T-cell (primary cell): ENCODE data around the gene NOP16. TPM values are rescaled to one million over a fixed set of nuclear protein-coding genes. Genes with fewer than 3 reads are reported as not detected.

Source experiments
- ATAC-seq, 4 experiments: fragments of 200-7000 bp in 3 of 4; fragments of 150-1000 bp in 1 of 4; cut with Tn5 transposase; replicated peaks in 1 of 4; 1 replicate in 3 of 4; 2 replicates in 1 of 4; pipeline ENCODE4 v1.10.0; 2021; ENCODE audit warnings: moderate library complexity in 3 of 4, mild to moderate bottlenecking in 2 of 4, moderate number of reproducible peaks in 1 of 4
- CTCF ChIA-PET, 2 donors: fragments of 300-600 bp; sonication (Branson Sonifier 250); formaldehyde crosslinking; loops; one replicate each; lab custom pipeline; 2022; ENCODE audit warnings: antibody characterized with exemption in 2 of 2; lab: Charles Lee
- POLR2A ChIA-PET, 2 donors: fragments of 300-600 bp; sonication (Branson Sonifier 250); formaldehyde crosslinking; loops; one replicate each; lab custom pipeline; 2022; ENCODE audit warnings: antibody characterized with exemption in 2 of 2; lab: Charles Lee
- DNase-seq, 35 experiments: peaks; one replicate each; pipeline versions ENCODE4 v3.0.0 to v3.0.0-alpha.2; 2013 to 2023
- H3K27ac ChIP-seq: one replicate; pipeline ENCODE4 v1.5.1; 2013; ENCODE audit warnings: low read length
- H3K27me3 ChIP-seq, 2 experiments: replicated peaks in 1 of 2; 1 replicate in 1 of 2; 2 replicates in 1 of 2; pipeline versions ENCODE4 v1.6.1 to v1.7.0; 2013; ENCODE audit warnings: low read length in 1 of 2, mixed read lengths in 1 of 2; ENCODE audit not compliant: control insufficient read depth in 2 of 2, insufficient read depth in 2 of 2; ENCODE audit errors: extremely low read depth in 1 of 2
- H3K36me3 ChIP-seq, 2 donors: 1 replicate in 1 of 2; 2 replicates in 1 of 2; pipeline versions ENCODE4 v1.6.1 to v1.7.0; 2013; ENCODE audit warnings: low read length in 1 of 2; ENCODE audit not compliant: control insufficient read depth in 2 of 2, insufficient read depth in 1 of 2; ENCODE audit errors: extremely low read depth in 1 of 2
- H3K4me1 ChIP-seq, 2 experiments: 1 replicate in 1 of 2; 2 replicates in 1 of 2; pipeline versions ENCODE4 v1.6.1 to v1.7.0; 2013; ENCODE audit warnings: low read length in 2 of 2, mixed read lengths in 1 of 2; ENCODE audit not compliant: insufficient read depth in 2 of 2, control insufficient read depth in 1 of 2; ENCODE audit errors: extremely low read depth in 1 of 2
- H3K4me3 ChIP-seq, 2 donors: 1 replicate in 1 of 2; 2 replicates in 1 of 2; pipeline versions ENCODE4 v1.5.1 to v1.7.0; 2013; ENCODE audit warnings: mild to moderate bottlenecking in 2 of 2, low read length in 1 of 2, moderate library complexity in 1 of 2; ENCODE audit not compliant: control insufficient read depth in 1 of 2; ENCODE audit errors: extremely low read depth in 1 of 2
- H3K9me3 ChIP-seq: 2 replicates; pipeline ENCODE4 v1.7.0; 2013
- H3K27ac Mint-ChIP-seq, 2 donors: one replicate each; pipeline ENCODE4 v1.8.0; 2020 to 2021; ENCODE audit warnings: mild to moderate bottlenecking in 2 of 2, mixed read lengths in 2 of 2
- H3K27me3 Mint-ChIP-seq, 2 donors: one replicate each; pipeline ENCODE4 v1.8.0; 2021 to 2022; ENCODE audit warnings: mixed read lengths in 2 of 2
- H3K36me3 Mint-ChIP-seq: one replicate; pipeline ENCODE4 v1.8.0; 2021; ENCODE audit warnings: mixed read lengths
- H3K4me1 Mint-ChIP-seq, 3 donors: one replicate each; pipeline ENCODE4 v1.8.0; 2020 to 2022; ENCODE audit warnings: mixed read lengths in 3 of 3, mild to moderate bottlenecking in 1 of 3
- H3K4me3 Mint-ChIP-seq, 3 donors: one replicate each; pipeline ENCODE4 v1.8.0; 2020 to 2022; ENCODE audit warnings: mild to moderate bottlenecking in 3 of 3, mixed read lengths in 3 of 3, moderate library complexity in 3 of 3
- H3K9me3 Mint-ChIP-seq, 3 donors: one replicate each; pipeline ENCODE4 v1.8.0; 2020 to 2022; ENCODE audit warnings: mixed read lengths in 3 of 3
- WGBS: methylation state at CpG from one replicate; pipeline ENCODE4 v1.1.5; 2013; ENCODE audit warnings: missing lambda C conversion rate; ENCODE audit not compliant: insufficient coverage; 5-methylcytosine and 5-hydroxymethylcytosine counted together
- total RNA-seq, 35 experiments: library from RNA in 6 of 35; stranded (reverse) in 6 of 35; fragments of 120-200 nt in 1 of 35; gene quantifications; one replicate each; pipeline versions ENCODE4 v1.2.1 to v1.2.4 and lab custom pipeline; 2013 to 2026

Gene NOP16
- total RNA-seq, 5 donors from 2014 or later (not counting 1 experiment from before 2014, with no cell fraction given), result 10.4 to 29.3 (median 28.3) TPM

GRCh38 chr5:176379881-176380280 is 8.5 kb downstream of the NOP16 start:
- H3K36me3 Mint-ChIP-seq, result peaks cover 24% of the 10 kb centered on the region
- ChIA-PET CTCF (no interaction called here), POLR2A (no interaction called here)
- no peaks in the 10 kb centered on the region for H3K4me1 ChIP-seq
- ATAC-seq (no peak), DNase-seq (no peak)
- no peak overlapping the region for H3K27ac ChIP-seq
- H3K36me3 ChIP-seq, result peaks cover 17 to 33% of the 10 kb centered on the region in 2 donors
- WGBS, result 58% methylated on average over 2 of the region's 3 CpGs
- H3K9me3 ChIP-seq, result no peaks in the 10 kb centered on the region
- no peaks in the 10 kb centered on the region for H3K27me3 ChIP-seq
- H3K9me3 Mint-ChIP-seq, result no peaks in the 10 kb centered on the region
- no peak overlapping the region for H3K27ac Mint-ChIP-seq
- no peak overlapping the region for H3K4me3 Mint-ChIP-seq
- no peaks in the 10 kb centered on the region for H3K4me1 Mint-ChIP-seq
- no peaks in the 10 kb centered on the region for H3K27me3 Mint-ChIP-seq
- H3K4me3 ChIP-seq, result no peak overlapping the region

GRCh38 chr5:176373100-176373818 is 15.1 kb downstream of the NOP16 start:
- 94% methylated on average over 5 of the region's 7 CpGs for WGBS
- Mint-ChIP-seq H3K9me3 (no peaks in the 10 kb centered on the region), H3K36me3 (peaks cover 13% of the 10 kb centered on the region), H3K4me1 (no peaks in the 10 kb centered on the region), H3K27me3 (no peaks in the 10 kb centered on the region), H3K27ac (no peak overlapping the region), H3K4me3 (no peak overlapping the region)
- ChIA-PET POLR2A (no interaction called here), CTCF (no interaction called here)
- DNase-seq (no peak), ATAC-seq (no peak)
- Histone ChIP-seq H3K36me3 (peaks cover 5 to 19% of the 10 kb centered on the region in 2 donors), H3K4me3 (no peak overlapping the region), H3K27me3 (no peaks in the 10 kb centered on the region), H3K4me1 (no peaks in the 10 kb centered on the region), H3K27ac (no peak overlapping the region), H3K9me3 (no peaks in the 10 kb centered on the region)

- ATAC-seq (no peak), DNase-seq (no peak)
- no peaks in the 10 kb centered on the region for H3K9me3 Mint-ChIP-seq
- Histone ChIP-seq H3K4me1 (no peaks in the 10 kb centered on the region), H3K27me3 (no peaks in the 10 kb centered on the region), H3K9me3 (no peaks in the 10 kb centered on the region), H3K27ac (no peak overlapping the region), H3K4me3 (no peak overlapping the region), H3K36me3 (peaks cover 5 to 23% of the 10 kb centered on the region in 2 donors)
- peaks cover 22% of the 10 kb centered on the region for H3K36me3 Mint-ChIP-seq
- no peak overlapping the region for H3K27ac Mint-ChIP-seq
- CTCF ChIA-PET, result no interaction called here
- no peak overlapping the region for H3K4me3 Mint-ChIP-seq
- 92% methylated on average over 10 of the region's 13 CpGs for WGBS
- H3K27me3 Mint-ChIP-seq, result no peaks in the 10 kb centered on the region
- POLR2A ChIA-PET, result interaction anchor here in 1 of 2 donors (0.6 kb wide), 1 partner anchor 45 kb away, joined by 3 read pairs; no protein-coding TSS in a partner anchor
- H3K4me1 Mint-ChIP-seq, result peaks cover 0 to 9% (median 6%) of the 10 kb centered on the region in 3 donors
Observed at GRCh38 chr5:176371621-176372539, 16.5 kb downstream of the NOP16 start.

- H3K36me3 Mint-ChIP-seq, result peaks cover 22% of the 10 kb centered on the region
- H3K9me3 ChIP-seq, result no peaks in the 10 kb centered on the region
- no peak overlapping the region for H3K4me3 Mint-ChIP-seq
- POLR2A ChIA-PET, result no interaction called here
- no peak for DNase-seq
- H3K4me1 ChIP-seq, result peaks cover 0 to 8% of the 10 kb centered on the region in 2 experiments
- CTCF ChIA-PET, result interaction anchor here in 1 of 2 donors (1.0 kb wide), 1 partner anchor 8 kb away, joined by 3 read pairs; the partner anchor contains the start of gene KIAA1191
- H3K27me3 ChIP-seq, result no peaks in the 10 kb centered on the region
- ATAC-seq, result no peak
- H3K4me1 Mint-ChIP-seq, result peaks cover 4 to 9% (median 9%) of the 10 kb centered on the region in 3 donors
- no peaks in the 10 kb centered on the region for H3K9me3 Mint-ChIP-seq
- H3K27me3 Mint-ChIP-seq, result no peaks in the 10 kb centered on the region
- no peak overlapping the region for H3K4me3 ChIP-seq
- no peak overlapping the region for H3K27ac ChIP-seq
- no peak overlapping the region for H3K27ac Mint-ChIP-seq
- peaks cover 5 to 21% of the 10 kb centered on the region in 2 donors for H3K36me3 ChIP-seq
- WGBS, result no CpG with 5 or more reads among the region's 8 CpGs
Observed at GRCh38 chr5:176369934-176370711, 18.3 kb downstream of the NOP16 start.

GRCh38 chr5:176368726-176369125 is 19.7 kb downstream of the NOP16 start:
- H3K9me3 Mint-ChIP-seq, result no peaks in the 10 kb centered on the region
- H3K4me3 Mint-ChIP-seq, result no peak overlapping the region
- no peak overlapping the region for H3K27ac Mint-ChIP-seq
- H3K4me3 ChIP-seq, result no peak overlapping the region
- H3K27me3 Mint-ChIP-seq, result no peaks in the 10 kb centered on the region
- H3K36me3 Mint-ChIP-seq, result peaks cover 22% of the 10 kb centered on the region
- H3K9me3 ChIP-seq, result no peaks in the 10 kb centered on the region
- peaks cover 5 to 21% of the 10 kb centered on the region in 2 donors for H3K36me3 ChIP-seq
- no peak overlapping the region for H3K27ac ChIP-seq
- POLR2A ChIA-PET, result interaction anchor here in 1 of 2 donors (0.5 kb wide), 1 partner anchor 75 kb away, joined by 4 read pairs; no protein-coding TSS in a partner anchor
- H3K4me1 Mint-ChIP-seq, result peaks cover 7 to 17% (median 16%) of the 10 kb centered on the region in 3 donors
- no peak for DNase-seq
- peaks cover 0 to 15% of the 10 kb centered on the region in 2 experiments for H3K4me1 ChIP-seq
- no peaks in the 10 kb centered on the region for H3K27me3 ChIP-seq
- no peak for ATAC-seq
- CTCF ChIA-PET, result no interaction called here
- 98% methylated on average over 9 of the region's 13 CpGs for WGBS
